GM21825 (cell line): ENCODE results near the gene PAPPA.

Experiments used
- ATAC-seq: cut with Tn5 transposase; IDR thresholded peaks from one replicate; pipeline ENCODE4 v1.9.1; 2021; ENCODE audit warnings: mild to moderate bottlenecking, moderate library complexity; ENCODE audit not compliant: unreplicated experiment

Gene PAPPA

GRCh38 chr9:116271991-116272390, 118.4 kb downstream of the PAPPA start:
- ATAC-seq = no peak

- no peak for ATAC-seq
These were observed 120.7 kb downstream of the PAPPA start for GRCh38 chr9:116274293-116274692.

- no peak for ATAC-seq
These were observed 122.0 kb downstream of the PAPPA start for GRCh38 chr9:116275418-116276195.

GRCh38 chr9:116276196-116276493, 122.6 kb downstream of the PAPPA start:
- ATAC-seq = no peak

- ATAC-seq = no peak
These were observed 123.1 kb downstream of the PAPPA start for GRCh38 chr9:116276651-116277121.

- ATAC-seq = no peak
These were observed 124.7 kb downstream of the PAPPA start for GRCh38 chr9:116278326-116278725.

GRCh38 chr9:116279230-116279629, 125.6 kb downstream of the PAPPA start:
- no peak for ATAC-seq

GRCh38 chr9:116280529-116280928, 126.9 kb downstream of the PAPPA start:
- ATAC-seq = no peak

GRCh38 chr9:116282597-116282996, 129.0 kb downstream of the PAPPA start:
- no peak for ATAC-seq

GRCh38 chr9:116284518-116284917, 130.9 kb downstream of the PAPPA start:
- ATAC-seq = no peak

GRCh38 chr9:116285320-116285719, 131.7 kb downstream of the PAPPA start:
- ATAC-seq = no peak

- no peak for ATAC-seq
These were observed 132.7 kb downstream of the PAPPA start for GRCh38 chr9:116286297-116286696.

- ATAC-seq = no peak
These were observed 134.1 kb downstream of the PAPPA start for GRCh38 chr9:116287721-116288120.

GRCh38 chr9:116288658-116289057, 135.1 kb downstream of the PAPPA start:
- ATAC-seq = no peak

- no peak for ATAC-seq
These were observed 143.8 kb downstream of the PAPPA start for GRCh38 chr9:116297346-116297745.

- no peak for ATAC-seq
These were observed 144.7 kb downstream of the PAPPA start for GRCh38 chr9:116298249-116298648.

- no peak for ATAC-seq
These were observed 145.3 kb downstream of the PAPPA start for GRCh38 chr9:116298878-116299391.

- no peak for ATAC-seq
These were observed 146.8 kb downstream of the PAPPA start for GRCh38 chr9:116300360-116300870.

- ATAC-seq = no peak
These were observed 149.7 kb downstream of the PAPPA start for GRCh38 chr9:116303270-116303669.

GRCh38 chr9:116303886-116304538, 150.4 kb downstream of the PAPPA start:
- ATAC-seq = no peak

- ATAC-seq = no peak
These were observed 151.2 kb downstream of the PAPPA start for GRCh38 chr9:116304761-116305160.

- no peak for ATAC-seq
These were observed 154.5 kb downstream of the PAPPA start for GRCh38 chr9:116308076-116308475.
